A549 treated with GW870086 at 1 μM for 4 hours (cell line): ENCODE results near the gene PCDHGA9. TPM values are rescaled to one million over a fixed set of nuclear protein-coding genes. Genes with fewer than 3 reads are reported as not detected.

ENCODE experiments used
- total RNA-seq: library from RNA; stranded (reverse); fragments of 200-300 nt; extraction: Qiagen RNA extraction; gene quantifications from 5 replicates; pipeline ENCODE4 v1.2.3, GENCODE V29; 2022; ENCODE audit warnings: low read depth

PCDHGA9 gene
- total RNA-seq, 1 experiment from 2014 or later, result 0.08 TPM

DNA sequence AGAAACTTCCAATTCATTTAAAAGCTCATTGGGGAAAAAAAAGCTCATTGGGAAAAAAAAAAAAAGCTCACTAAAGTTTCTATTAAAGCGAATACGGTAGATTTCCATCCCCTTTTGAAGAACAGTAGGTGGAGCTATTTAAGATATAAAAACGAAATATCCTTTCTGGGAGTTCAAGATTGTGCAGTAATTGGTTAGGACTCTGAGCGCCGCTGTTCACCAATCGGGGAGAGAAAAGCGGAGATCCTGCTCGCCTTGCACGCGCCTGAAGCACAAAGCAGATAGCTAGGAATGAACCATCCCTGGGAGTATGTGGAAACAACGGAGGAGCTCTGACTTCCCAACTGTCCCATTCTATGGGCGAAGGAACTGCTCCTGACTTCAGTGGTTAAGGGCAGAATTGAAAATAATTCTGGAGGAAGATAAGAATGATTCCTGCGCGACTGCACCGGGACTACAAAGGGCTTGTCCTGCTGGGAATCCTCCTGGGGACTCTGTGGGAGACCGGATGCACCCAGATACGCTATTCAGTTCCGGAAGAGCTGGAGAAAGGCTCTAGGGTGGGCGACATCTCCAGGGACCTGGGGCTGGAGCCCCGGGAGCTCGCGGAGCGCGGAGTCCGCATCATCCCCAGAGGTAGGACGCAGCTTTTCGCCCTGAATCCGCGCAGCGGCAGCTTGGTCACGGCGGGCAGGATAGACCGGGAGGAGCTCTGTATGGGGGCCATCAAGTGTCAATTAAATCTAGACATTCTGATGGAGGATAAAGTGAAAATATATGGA is 27.9 kb downstream of the PCDHGA9 start, which contains the start of gene PCDHGA12:
Gene PCDHGA12 (plus strand): TSS at position 176 of the 782 bp plus-strand sequence. CDS start 253 bp downstream, at position 429.

Other genes with a start within 250 kb of the PCDHGA9 start
- gene PCDHB7, start 230.1 kb upstream of the PCDHGA9 start, total RNA-seq, result not detected in 5 replicates
- 0.24 to 0.39 TPM (median 0.32 TPM) in 5 replicates for gene PCDHB8, start 225.0 kb upstream of the PCDHGA9 start, total RNA-seq
- gene PCDHB16, start 220.4 kb upstream of the PCDHGA9 start, total RNA-seq, result 0.05 to 0.15 TPM (median 0.06 TPM) in 4 of 5 replicates, not detected in the other
- gene PCDHB9, start 215.6 kb upstream of the PCDHGA9 start, total RNA-seq, result 0.05 TPM in 1 of 5 replicates, not detected in the others
- gene PCDHB10, start 210.4 kb upstream of the PCDHGA9 start, total RNA-seq, result 0.05 TPM in 2 of 5 replicates, not detected in the others
- 0.08 to 0.12 TPM (median 0.10 TPM) in 4 of 5 replicates, not detected in the other for gene PCDHB11, start 203.2 kb upstream of the PCDHGA9 start, total RNA-seq
- gene PCDHB12, start 194.1 kb upstream of the PCDHGA9 start, total RNA-seq, result not detected in 5 replicates
- gene PCDHB13, start 188.9 kb upstream of the PCDHGA9 start, total RNA-seq, result 0.03 to 0.07 TPM (median 0.07 TPM) in 4 of 5 replicates, not detected in the other
- gene PCDHB14, start 179.4 kb upstream of the PCDHGA9 start, total RNA-seq, result 0.02 to 0.13 TPM (median 0.07 TPM) in 5 replicates
- 0.05 to 0.16 TPM (median 0.09 TPM) in 3 of 5 replicates, not detected in the others for gene PCDHB15, start 157.4 kb upstream of the PCDHGA9 start, total RNA-seq
- gene SLC25A2, start 98.7 kb upstream of the PCDHGA9 start, total RNA-seq, result not detected in 5 replicates
- 63.2 to 78.4 TPM (median 73.8 TPM) in 5 replicates for gene TAF7, start 82.0 kb upstream of the PCDHGA9 start, total RNA-seq
- gene PCDHGA1, start 72.3 kb upstream of the PCDHGA9 start, total RNA-seq, result 0.29 to 0.38 TPM (median 0.32 TPM) in 5 replicates
- gene PCDHGA2, start 64.0 kb upstream of the PCDHGA9 start, total RNA-seq, result 0.45 to 0.72 TPM (median 0.70 TPM) in 5 replicates
- gene PCDHGA3, start 58.9 kb upstream of the PCDHGA9 start, total RNA-seq, result not detected in 5 replicates
- 1.6 to 2.1 TPM (median 1.9 TPM) in 5 replicates for gene PCDHGB1, start 52.7 kb upstream of the PCDHGA9 start, total RNA-seq
- gene PCDHGA4, start 47.8 kb upstream of the PCDHGA9 start, total RNA-seq, result 0.07 to 0.18 TPM (median 0.14 TPM) in 5 replicates
- gene PCDHGB2, start 42.8 kb upstream of the PCDHGA9 start, total RNA-seq, result 0.05 to 0.19 TPM (median 0.10 TPM) in 5 replicates
- 0.08 to 0.22 TPM (median 0.12 TPM) in 5 replicates for gene PCDHGA5, start 38.6 kb upstream of the PCDHGA9 start, total RNA-seq
- gene PCDHGB3, start 32.5 kb upstream of the PCDHGA9 start, total RNA-seq, result 0.16 to 0.31 TPM (median 0.22 TPM) in 5 replicates
- 0.13 to 0.26 TPM (median 0.14 TPM) in 5 replicates for gene PCDHGA6, start 28.9 kb upstream of the PCDHGA9 start, total RNA-seq
- 0.59 to 1.1 TPM (median 0.95 TPM) in 5 replicates for gene PCDHGA7, start 20.0 kb upstream of the PCDHGA9 start, total RNA-seq
- 0.74 to 1.00 TPM (median 0.79 TPM) in 5 replicates for gene PCDHGB4, start 15.1 kb upstream of the PCDHGA9 start, total RNA-seq
- gene PCDHGA8, start 10.1 kb upstream of the PCDHGA9 start, total RNA-seq, result 0.02 to 0.13 TPM (median 0.07 TPM) in 3 of 5 replicates, not detected in the others
- 1.9 to 2.7 TPM (median 2.3 TPM) in 5 replicates for gene PCDHGB5, start 4.8 kb upstream of the PCDHGA9 start, total RNA-seq
- 0.07 to 0.16 TPM (median 0.12 TPM) in 5 replicates for gene PCDHGB6, start 5.2 kb downstream of the PCDHGA9 start, total RNA-seq
- 0.02 TPM in 1 of 5 replicates, not detected in the others for gene PCDHGA10, start 10.2 kb downstream of the PCDHGA9 start, total RNA-seq
- 0.03 to 0.06 TPM in 2 of 5 replicates, not detected in the others for gene PCDHGB7, start 14.9 kb downstream of the PCDHGA9 start, total RNA-seq
- 0.03 to 0.07 TPM in 2 of 5 replicates, not detected in the others for gene PCDHGA11, start 18.3 kb downstream of the PCDHGA9 start, total RNA-seq
- gene PCDHGA12, start 27.7 kb downstream of the PCDHGA9 start, total RNA-seq, result not detected in 5 replicates
- gene PCDHGC3, start 73.2 kb downstream of the PCDHGA9 start, total RNA-seq, result 5.4 to 6.5 TPM (median 5.8 TPM) in 5 replicates
- gene PCDHGC4, start 82.3 kb downstream of the PCDHGA9 start, total RNA-seq, result not detected in 5 replicates
- gene PCDHGC5, start 86.3 kb downstream of the PCDHGA9 start, total RNA-seq, result 0.05 to 0.06 TPM in 2 of 5 replicates, not detected in the others
- gene DIAPH1, start 216.2 kb downstream of the PCDHGA9 start, total RNA-seq, result 90.1 to 106 TPM (median 102 TPM) in 5 replicates
- gene HDAC3, start 234.1 kb downstream of the PCDHGA9 start, total RNA-seq, result 43.3 to 53.6 TPM (median 48.3 TPM) in 5 replicates
- 3.9 to 5.5 TPM (median 4.5 TPM) in 5 replicates for gene RELL2, start 234.2 kb downstream of the PCDHGA9 start, total RNA-seq
- 5.1 to 12.0 TPM (median 10.8 TPM) in 5 replicates for gene FCHSD1, start 248.6 kb downstream of the PCDHGA9 start, total RNA-seq